Effector memory CD4-positive, alpha-beta T cell (primary cell): ENCODE measurements around the gene SLC45A1.

Source experiments
- DNase-seq, 3 donors: peaks; one replicate each; pipeline ENCODE4 v3.0.0-alpha.2; 2020
- H3K27ac ChIP-seq: 2 replicates; pipeline ENCODE4 v1.7.0; 2013; ENCODE audit warnings: mild to moderate bottlenecking, low read length, moderate library complexity; ENCODE audit not compliant: insufficient read depth, poor library complexity, severe bottlenecking
- H3K27me3 ChIP-seq: replicated peaks from 2 replicates; pipeline ENCODE4 v1.7.0; 2013; ENCODE audit warnings: mild to moderate bottlenecking, low read length; ENCODE audit not compliant: insufficient read depth, control insufficient read depth, poor library complexity, severe bottlenecking
- H3K36me3 ChIP-seq: 2 replicates; pipeline ENCODE4 v1.7.0; 2013; ENCODE audit warnings: mild to moderate bottlenecking, low read length, moderate library complexity; ENCODE audit not compliant: control insufficient read depth, insufficient read depth
- H3K4me1 ChIP-seq: 2 replicates; pipeline ENCODE4 v1.7.0; 2013; ENCODE audit warnings: low read length, mild to moderate bottlenecking; ENCODE audit not compliant: control insufficient read depth, insufficient read depth, poor library complexity, severe bottlenecking
- H3K4me3 ChIP-seq: 2 replicates; pipeline ENCODE4 v1.7.0; 2013; ENCODE audit warnings: low read length, low read depth, mild to moderate bottlenecking; ENCODE audit not compliant: insufficient read depth, poor library complexity, severe bottlenecking
- H3K9me3 ChIP-seq: 2 replicates; pipeline ENCODE4 v1.7.0; 2013; ENCODE audit warnings: mild to moderate bottlenecking, low read length, moderate library complexity; ENCODE audit not compliant: control insufficient read depth

The SLC45A1 gene

DNA sequence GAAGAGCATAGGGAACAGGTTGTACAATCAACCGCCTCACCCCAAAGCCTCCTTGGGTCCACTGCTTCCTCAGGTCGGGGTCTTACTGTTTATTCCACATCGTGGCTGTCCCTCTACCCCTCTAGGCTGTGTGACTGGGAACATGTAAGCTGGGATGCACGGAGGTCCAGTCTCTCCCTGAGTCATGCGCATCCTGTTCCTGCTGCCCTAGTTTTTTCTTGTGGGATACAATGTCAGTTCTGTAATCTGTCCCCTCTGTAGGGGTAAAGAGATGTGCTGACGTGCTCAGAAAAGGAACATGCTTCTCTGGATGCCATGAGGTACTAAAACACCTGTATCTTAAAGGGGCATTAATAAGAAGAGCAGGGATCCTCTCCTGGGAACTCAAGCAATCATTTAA, 66.2 kb downstream of the SLC45A1 start:
- Histone ChIP-seq H3K27me3 (no peaks in the 10 kb centered on the region), H3K4me3 (no peak overlapping the region), H3K27ac (peak overlapping the region; percentile 23), H3K36me3 (peaks cover 7% of the 10 kb centered on the region), H3K9me3 (no peaks in the 10 kb centered on the region), H3K4me1 (peaks cover 36% of the 10 kb centered on the region)
- no peak for DNase-seq

GRCh38 chr1:8384577-8384976, 66.7 kb downstream of the SLC45A1 start:
- DNase-seq = no peak
- H3K36me3 ChIP-seq = peaks cover 10% of the 10 kb centered on the region
- no peaks in the 10 kb centered on the region for H3K27me3 ChIP-seq
- peak overlapping the region; percentile 23 for H3K27ac ChIP-seq
- H3K4me3 ChIP-seq = no peak overlapping the region
- H3K9me3 ChIP-seq = no peaks in the 10 kb centered on the region
- H3K4me1 ChIP-seq = peaks cover 31% of the 10 kb centered on the region

DNA sequence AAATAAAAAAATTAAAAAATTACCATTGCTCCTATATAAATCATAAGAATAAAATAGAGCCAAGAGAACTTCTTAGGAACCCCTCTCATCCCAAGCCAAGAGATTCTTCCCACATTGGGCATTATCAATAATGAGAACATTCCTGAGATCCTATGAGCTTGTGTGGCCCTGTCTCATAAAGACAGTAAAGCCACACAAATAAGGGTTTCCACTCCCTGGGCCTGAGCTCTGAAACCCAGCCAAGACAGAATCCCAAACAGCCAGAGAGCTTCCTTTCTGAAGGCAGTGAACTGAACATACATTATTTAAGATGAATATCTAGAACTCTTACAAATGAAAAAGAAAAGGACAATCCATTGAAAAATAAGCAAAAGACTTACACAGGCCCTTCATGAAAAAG, 68.3 kb downstream of the SLC45A1 start:
- Histone ChIP-seq H3K27ac (no peak overlapping the region), H3K4me3 (no peak overlapping the region), H3K27me3 (no peaks in the 10 kb centered on the region), H3K9me3 (no peaks in the 10 kb centered on the region), H3K4me1 (peaks cover 34% of the 10 kb centered on the region), H3K36me3 (peaks cover 9% of the 10 kb centered on the region)
- no peak for DNase-seq

GRCh38 chr1:8388732-8389562, 71.0 kb downstream of the SLC45A1 start:
- peaks cover 16% of the 10 kb centered on the region for H3K4me1 ChIP-seq
- no peak for DNase-seq
- H3K27me3 ChIP-seq = no peaks in the 10 kb centered on the region
- no peak overlapping the region for H3K4me3 ChIP-seq
- peaks cover 9% of the 10 kb centered on the region for H3K36me3 ChIP-seq
- no peaks in the 10 kb centered on the region for H3K9me3 ChIP-seq
- H3K27ac ChIP-seq = no peak overlapping the region

DNA sequence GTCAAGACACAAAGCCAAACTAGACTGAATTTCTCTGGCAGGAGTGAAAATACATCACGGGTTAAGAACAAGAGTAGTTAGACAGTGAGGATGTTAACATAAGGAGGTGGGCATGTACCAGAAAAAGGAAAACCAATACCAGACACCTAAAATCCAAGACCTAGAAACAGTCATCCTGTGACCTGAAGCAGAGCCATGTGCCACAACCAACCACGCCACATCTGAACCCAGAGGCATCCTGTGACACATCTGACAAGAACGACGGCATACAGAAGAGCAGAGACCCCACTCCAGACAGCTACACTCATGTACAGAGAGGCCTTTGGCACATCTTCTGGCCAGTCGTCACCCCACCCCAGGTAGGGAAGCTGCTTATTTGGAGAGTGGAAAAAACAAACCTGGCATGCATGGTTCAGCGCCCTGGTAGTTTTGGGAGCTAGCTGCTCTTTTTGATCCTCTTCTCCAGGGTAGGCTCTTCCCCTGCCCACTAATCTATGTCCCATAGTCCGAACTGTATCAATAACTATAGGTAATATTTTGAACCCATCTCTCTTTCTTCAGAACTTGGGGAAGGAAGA, 72.1 kb downstream of the SLC45A1 start:
- Histone ChIP-seq H3K9me3 (no peaks in the 10 kb centered on the region), H3K36me3 (peaks cover 9% of the 10 kb centered on the region), H3K4me3 (no peak overlapping the region), H3K27ac (no peak overlapping the region), H3K27me3 (no peaks in the 10 kb centered on the region), H3K4me1 (peaks cover 18% of the 10 kb centered on the region)
- DNase-seq = no peak

DNA sequence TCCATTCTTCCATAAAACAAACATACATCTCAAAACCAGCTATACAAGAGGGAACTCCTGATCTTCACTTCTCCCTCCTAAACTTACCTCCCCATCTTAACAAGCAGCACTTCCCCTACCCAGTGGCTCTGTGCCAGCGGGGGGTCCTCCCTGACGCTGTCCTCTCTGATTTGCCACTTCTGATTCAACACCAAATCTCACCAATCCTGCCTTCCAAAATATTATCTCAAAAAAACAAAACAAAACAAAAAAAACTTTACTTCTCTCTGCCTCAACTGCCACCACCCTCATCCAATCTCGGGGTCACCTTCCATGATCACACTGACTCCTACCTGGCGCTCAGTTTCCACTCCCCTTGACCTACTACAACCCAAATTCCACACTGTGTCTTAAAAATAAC, 72.8 kb downstream of the SLC45A1 start:
- peaks cover 9% of the 10 kb centered on the region for H3K36me3 ChIP-seq
- DNase-seq = no peak
- H3K4me3 ChIP-seq = no peak overlapping the region
- H3K9me3 ChIP-seq = no peaks in the 10 kb centered on the region
- peaks cover 16% of the 10 kb centered on the region for H3K4me1 ChIP-seq
- no peaks in the 10 kb centered on the region for H3K27me3 ChIP-seq
- H3K27ac ChIP-seq = no peak overlapping the region

DNA sequence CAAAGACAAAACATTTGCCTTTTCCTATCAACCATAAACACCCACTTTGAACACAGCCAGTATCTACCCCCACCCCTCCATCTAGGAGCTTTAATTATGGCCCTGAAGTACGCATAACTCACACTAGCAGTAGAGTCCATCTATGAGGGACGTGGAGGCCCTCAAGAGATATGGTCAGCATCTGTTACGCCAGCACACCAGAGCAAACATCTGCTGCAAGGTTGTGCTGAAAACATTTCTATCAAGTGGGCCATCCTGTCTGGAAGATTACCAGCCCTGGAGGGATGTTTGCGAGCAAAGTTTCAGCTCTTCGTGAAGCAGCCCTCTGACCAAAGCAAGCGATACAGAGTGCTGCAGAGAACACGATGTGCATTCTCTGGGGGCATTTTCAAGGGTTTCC, 74.6 kb downstream of the SLC45A1 start:
- Histone ChIP-seq H3K27me3 (no peaks in the 10 kb centered on the region), H3K27ac (no peak overlapping the region), H3K4me3 (no peak overlapping the region), H3K36me3 (peaks cover 9% of the 10 kb centered on the region), H3K9me3 (no peaks in the 10 kb centered on the region), H3K4me1 (peaks cover 32% of the 10 kb centered on the region)
- no peak for DNase-seq
